GM19193 (cell line): ENCODE data around the gene KRTAP1-5.
"Not testable (repeated sequence)": the region's sequence is repeated elsewhere in the genome, so short reads cannot be mapped to it uniquely, and the experiment has no call there.

Experiments
- POLR2A ChIP-seq: IDR thresholded peaks from 4 replicates; pipeline ENCODE4 v1.6.1; 2011; ENCODE audit not compliant: insufficient read depth, insufficient read length; ENCODE audit errors: extremely low read depth

KRTAP1-5 gene, protein sequence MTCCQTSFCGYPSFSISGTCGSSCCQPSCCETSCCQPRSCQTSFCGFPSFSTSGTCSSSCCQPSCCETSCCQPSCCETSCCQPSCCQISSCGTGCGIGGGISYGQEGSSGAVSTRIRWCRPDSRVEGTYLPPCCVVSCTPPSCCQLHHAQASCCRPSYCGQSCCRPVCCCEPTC

DNA sequence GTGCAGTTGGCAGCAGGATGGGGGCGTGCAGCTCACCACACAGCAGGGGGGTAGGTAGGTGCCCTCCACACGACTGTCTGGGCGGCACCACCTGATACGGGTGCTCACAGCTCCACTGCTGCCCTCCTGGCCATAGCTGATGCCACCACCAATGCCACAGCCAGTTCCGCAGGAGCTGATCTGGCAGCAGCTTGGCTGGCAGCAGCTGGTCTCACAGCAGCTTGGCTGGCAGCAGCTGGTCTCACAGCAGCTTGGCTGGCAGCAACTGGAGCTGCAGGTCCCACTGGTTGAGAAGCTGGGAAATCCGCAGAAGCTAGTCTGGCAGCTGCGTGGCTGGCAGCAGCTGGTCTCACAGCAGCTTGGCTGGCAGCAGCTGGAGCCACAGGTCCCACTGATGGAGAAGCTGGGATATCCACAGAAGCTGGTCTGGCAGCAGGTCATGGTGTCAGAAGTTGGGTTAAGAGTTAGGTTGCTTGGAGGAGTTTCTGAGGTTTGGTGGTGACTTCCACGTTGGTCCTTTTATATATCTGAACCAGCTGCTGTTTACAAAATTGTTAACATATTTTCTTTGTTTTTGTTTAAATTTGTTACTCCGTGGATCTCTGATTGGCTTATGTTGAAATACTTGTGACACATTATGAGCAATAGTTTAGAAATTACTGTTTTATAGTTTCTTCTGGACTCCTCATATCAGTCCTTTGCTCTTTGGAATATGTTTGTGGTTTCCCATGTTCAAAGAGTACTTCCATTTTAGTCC lies at the start of gene KRTAP1-5:
TSS of gene KRTAP1-5 (minus strand) at position 494 of the 757 bp plus-strand sequence. CDS start at position 441, 53 bp downstream.
- no peak for TF ChIP-seq POLR2A

DNA sequence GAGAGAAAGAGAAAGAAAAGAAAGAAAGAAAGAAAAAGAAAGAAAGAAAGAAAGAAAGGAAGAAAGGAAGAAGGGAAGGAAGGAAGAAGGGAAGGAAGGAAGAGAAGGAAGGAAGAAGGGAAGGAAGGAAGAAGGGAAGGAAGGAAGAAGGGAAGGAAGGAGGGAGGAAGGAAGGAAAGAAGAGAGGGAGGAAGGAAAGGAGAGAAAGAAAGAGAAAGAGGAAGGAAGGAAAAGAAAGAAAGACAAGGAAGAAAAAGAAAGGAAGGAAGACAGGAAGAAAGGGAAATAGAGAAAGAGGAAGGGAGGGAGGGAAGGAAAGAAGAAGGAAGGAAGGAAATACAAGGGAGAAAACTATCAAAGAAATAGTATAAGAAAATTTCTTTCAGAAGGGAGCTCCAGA lies 49.8 kb upstream of the KRTAP1-5 start:
- no peak for TF ChIP-seq POLR2A

DNA sequence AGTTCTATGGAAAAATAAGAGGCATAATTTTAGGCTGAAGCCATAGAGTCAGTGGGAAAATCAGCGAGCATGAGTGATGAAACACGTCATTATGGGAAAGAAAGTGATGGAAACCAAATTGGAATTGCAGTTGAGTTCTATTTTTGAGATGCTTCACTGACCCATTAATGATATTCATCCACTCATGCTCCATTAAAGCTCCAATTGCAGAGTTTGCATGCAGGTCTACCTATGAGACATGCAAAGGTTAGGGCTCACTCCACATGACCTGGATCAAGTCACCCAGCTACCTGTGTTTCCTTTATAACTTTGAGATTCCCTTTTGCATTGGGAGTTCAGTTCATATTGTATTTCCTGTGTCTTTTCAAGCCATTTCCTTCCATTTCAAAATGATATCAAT lies 46.7 kb upstream of the KRTAP1-5 start:
- TF ChIP-seq POLR2A: no peak

DNA sequence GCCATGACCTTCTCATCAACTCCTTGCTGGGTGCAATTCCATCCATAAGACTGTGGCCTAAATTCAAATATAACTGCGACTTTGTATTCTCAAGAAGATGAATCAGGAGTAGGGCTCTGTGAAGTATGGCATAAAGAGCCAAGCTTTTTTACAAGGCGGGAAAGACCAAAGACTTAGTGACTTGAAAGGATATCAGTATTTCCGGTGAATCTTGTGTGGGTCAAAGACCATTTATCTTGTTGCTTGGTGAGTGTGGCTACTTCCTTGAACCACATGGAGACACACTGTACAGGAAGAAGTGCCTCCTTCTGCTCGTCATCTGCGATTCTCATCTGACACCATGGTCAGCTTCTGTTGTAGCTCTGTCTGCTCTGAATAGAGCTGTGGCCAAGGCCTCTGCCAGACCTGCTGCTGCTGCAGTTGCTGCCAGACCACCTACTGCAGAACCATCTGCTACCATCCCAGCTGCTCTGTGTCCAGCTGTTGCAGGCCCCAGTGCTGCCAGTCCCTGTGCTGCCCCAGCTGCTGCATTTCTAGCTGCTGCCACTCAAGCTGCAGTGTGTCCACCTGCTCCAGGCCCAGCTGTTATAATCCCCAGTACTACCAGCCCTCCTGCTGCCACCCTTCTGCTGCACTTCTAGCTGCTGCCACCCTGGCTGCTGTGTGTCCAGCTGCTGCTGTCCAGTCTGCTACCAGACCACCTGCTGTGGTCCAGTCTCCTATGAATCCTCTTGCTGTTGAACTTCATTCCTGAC lies 44.8 kb upstream of the KRTAP1-5 start:
- no peak for TF ChIP-seq POLR2A

DNA sequence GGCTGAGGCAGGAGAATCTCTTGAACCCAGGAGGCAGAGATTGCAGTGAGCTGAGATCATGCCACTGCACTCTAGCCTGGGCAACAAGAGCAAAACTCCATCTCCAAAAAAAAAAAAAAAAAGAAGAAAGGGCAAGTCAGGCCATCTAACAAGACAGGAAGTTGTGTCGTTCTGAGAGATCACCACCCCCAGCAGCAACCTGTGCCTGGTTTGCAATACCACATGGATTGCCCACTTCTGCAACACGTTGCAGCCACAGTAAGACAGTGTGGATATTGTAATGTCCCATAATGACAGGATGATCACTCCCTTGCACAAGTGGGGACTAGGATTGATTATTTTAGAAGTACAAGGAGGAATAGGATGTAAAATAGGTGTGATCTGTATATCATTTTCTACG lies 42.0 kb upstream of the KRTAP1-5 start:
- no peak for TF ChIP-seq POLR2A

DNA sequence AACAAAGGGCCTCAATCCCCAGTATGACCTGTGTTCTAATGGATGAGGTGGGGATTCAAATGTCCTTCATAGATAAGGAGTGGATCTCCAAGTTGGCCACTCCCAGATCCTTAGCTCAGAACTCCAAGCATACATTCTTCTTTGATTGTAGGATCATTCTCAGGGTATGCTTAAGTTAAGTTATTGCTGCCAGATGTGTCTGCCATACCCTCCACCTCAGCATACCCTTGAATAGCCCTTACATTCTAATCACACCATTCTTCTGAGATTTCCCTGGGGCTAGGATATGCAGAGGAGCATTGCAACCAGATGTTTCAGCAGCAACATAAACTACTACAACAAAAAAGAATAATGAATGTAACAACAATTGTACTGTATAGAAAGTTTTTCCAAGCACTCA lies 40.3 kb upstream of the KRTAP1-5 start:
- TF ChIP-seq POLR2A: no peak

DNA sequence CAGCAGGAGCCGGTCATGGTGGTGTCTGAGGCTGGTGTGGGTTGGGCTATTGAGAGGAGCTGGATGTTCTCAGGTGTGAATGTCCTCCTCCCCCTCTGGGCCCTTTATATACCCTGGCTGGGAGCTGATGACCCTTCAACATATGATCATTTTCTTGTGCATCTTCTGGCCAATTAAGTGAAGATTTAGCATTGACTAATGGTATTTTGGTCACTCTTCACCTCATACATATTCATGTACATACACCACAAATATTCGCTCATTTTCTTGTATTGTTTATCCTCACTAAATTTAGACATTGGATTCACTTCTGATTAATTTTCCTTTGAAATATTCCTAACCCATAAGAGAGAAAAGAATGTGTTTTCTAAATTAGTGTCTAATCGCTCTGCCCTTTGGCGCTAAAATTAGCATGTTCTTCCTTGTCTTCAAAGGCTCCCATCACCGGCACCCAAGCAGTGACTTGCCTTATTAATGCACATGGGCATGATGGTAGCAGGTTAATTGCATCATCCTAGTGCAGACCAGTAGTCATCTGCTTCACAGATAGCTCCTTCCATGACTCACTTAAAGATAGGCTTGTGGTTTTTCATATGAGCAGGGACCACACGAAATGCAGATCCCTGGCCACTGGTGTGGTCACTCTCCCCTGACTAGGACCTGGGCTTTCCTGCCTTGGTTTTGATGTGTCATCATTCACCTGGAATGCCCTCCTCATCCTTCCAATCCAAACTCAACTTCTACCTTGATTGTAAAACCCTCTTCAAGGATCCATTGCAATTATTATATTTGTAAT lies 39.0 kb upstream of the KRTAP1-5 start, which contains the start of gene KRTAP2-4:
TSS of gene KRTAP2-4 (minus strand) at position 51 of the 796 bp plus-strand sequence. CDS start at position 17, 34 bp downstream.
- TF ChIP-seq POLR2A: no peak

DNA sequence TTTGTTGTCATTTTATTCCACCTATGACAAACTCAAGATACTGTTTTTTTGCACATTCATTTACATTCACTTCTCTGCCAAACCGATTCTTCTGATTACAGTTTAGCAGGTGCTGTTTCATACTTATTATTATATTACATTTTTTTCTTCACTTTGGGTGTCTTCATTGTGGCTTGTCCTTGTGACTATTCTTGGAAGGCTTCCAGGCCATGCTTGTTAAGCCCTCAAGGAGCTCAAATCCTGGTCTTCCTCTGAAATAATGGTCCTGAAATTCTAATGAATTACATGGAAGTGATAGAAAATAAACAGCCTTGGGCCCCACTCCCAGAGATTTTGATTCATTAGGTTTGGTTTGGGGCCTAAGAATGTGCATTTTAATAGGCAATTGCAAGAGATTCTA lies 37.3 kb upstream of the KRTAP1-5 start:
- TF ChIP-seq POLR2A: no peak

DNA sequence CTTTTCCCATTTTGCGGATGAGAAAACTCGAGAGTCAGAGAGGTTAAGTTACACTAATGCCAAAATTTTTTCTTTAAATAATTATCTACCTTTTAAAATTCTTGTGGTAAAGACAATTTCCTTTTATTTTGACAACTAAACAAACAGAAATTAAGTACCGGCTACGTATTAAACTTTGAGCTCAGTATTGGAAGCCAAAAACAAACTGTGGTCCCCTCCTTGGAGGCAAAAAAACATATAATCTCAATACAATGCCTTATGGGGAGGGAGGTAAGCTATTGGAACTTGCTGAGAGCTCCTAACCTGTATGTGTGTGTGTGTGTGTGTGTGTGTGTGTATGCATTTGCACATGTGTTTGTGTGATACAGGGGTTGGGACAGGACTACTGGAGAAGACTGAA lies 36.4 kb upstream of the KRTAP1-5 start:
- TF ChIP-seq POLR2A: no peak

DNA sequence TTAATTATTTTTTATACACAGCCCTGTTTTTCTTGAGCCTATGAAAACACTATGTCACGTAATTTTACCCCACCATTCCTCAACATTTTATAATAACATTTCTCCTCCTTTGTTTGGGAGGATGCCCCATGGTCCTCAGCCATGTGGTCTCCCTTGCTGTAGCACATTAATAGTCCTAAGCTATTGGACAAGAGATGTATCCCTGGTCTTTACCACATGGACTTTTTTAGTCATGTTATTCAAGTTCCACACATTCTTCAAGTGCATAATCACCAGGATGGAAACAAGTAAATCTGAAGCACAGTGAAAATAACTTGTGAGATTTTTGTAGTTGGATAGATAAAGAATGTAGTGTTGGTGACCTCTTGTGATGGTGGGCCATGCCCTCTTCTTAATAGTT lies 35.0 kb upstream of the KRTAP1-5 start:
- no peak for TF ChIP-seq POLR2A

DNA sequence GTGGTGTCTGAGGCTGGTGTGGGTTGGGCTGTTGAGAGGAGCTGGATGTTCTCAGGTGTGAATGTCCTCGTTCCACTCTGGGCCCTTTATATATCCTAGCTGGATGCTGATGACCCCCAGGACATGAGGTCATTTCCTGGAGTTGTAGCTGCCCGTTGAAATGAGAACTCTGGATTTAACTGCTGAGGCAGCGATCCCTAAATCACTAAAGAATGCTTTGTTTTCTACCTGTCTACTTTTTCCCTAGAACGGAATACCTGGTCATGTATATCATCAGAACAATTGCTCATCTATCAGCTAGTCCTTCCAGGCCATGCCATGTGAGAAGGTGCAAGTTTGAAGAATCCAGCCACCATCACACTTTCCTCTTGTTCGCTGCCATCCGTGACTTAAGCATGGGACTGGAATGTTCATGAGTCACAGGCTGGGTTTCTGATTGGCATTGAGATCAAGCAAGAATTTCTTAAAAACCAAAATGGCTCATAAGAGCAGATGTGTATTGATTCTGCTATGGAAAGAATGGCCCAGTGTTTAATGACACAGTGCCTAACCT lies 33.1 kb upstream of the KRTAP1-5 start, which contains the start of gene KRTAP2-3:
TSS of gene KRTAP2-3 (minus strand) at position 63 of the 553 bp plus-strand sequence. CDS start 64 bp downstream, outside the sequence.
- no peak for TF ChIP-seq POLR2A

DNA sequence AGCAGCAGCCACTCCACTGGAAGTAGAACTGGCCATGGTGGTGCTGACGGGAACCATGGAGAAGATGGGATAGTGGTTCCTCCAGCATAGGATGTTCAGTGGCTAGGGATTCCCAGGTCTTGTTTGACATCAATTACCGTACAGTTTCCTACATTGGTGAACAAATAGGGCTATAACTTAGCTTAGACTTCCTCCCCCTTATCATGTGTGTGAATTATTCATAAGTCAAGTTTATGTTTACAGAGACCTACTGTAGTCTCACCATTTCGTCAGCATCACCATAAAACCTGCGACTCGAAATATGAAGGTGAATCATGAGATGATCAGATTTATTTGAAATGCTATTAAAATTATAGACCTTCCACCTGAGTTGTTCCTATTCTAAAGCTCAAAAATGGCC lies 31.7 kb upstream of the KRTAP1-5 start:
- no peak for TF ChIP-seq POLR2A

DNA sequence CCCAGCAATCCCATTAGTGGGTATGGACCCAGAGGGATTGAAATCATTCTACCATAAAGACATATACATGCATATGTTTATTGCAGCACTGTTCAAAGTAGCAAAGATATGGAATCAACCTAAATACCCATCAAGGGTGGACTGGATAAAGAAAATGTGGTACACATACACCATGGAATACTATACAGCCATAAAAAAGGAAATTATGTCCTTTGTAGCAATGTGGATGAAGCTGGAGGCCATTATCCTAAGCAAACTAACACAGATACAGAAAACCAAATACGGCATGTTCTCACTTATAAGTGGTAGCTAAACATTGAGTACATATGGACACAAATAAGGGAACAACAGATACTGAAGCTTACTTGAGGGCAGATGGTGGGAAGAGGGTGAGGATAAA lies 30.5 kb upstream of the KRTAP1-5 start:
- TF ChIP-seq POLR2A: no peak

DNA sequence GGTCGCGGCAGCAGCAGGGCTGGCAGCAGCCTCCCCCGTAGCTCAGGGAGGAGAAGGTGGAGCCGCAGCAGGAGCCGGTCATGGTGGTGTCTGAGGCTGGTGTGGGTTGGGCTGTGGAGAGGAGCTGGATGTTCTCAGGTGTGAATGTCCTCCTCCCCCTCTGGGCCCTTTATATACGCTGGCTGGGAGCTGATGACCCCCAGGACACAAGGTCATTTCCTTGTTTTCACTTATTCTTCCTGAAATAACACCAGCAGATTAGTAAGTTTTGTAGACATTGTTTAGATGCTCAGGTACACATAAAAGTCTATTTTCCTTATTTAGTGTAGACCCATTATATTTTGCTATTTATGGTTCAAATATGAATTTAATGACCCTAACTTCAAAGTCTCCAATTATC lies 28.1 kb upstream of the KRTAP1-5 start, which contains the start of gene KRTAP2-2:
TSS of gene KRTAP2-2 (minus strand) at position 101 of the 400 bp plus-strand sequence. CDS start at position 82, 19 bp downstream.
- TF ChIP-seq POLR2A: not testable (repeated sequence)
